ENCODE data around the gene OSBPL9. TPM values are rescaled to one million over a fixed set of nuclear protein-coding genes. Genes with fewer than 3 reads are reported as not detected.

Gene OSBPL9
- total and polyA plus RNA-seq, 9 of the 15 experiments (the other 6 are each of a cell fraction or from before 2014, with no cell fraction given), result 43.9 to 217 (median 170) TPM

GRCh38 chr1:51661081-51661518 lies 44.2 kb downstream of the OSBPL9 start (continued):
- TF ChIP-seq JUND (IDR thresholded peaks at IDR 0.05; ENCODE audit: borderline replicate concordance, low read depth, low read length), result peak; percentile 90
- TF ChIP-seq JUND (tag; IDR thresholded peaks at IDR 0.05; ENCODE audit: borderline replicate concordance, low read depth, low read length), result peak; percentile 84; the same call in 2 of the 3 replicates
- peak; percentile 79 for TF ChIP-seq CBFA2T3 (IDR thresholded peaks at IDR 0.05)
- peak; percentile 60; the same call in 1 of the 2 replicates for TF ChIP-seq JUN (IDR thresholded peaks at IDR 0.05; ENCODE audit: borderline replicate concordance, low read depth, low read length)
- TF ChIP-seq JUN (CRISPR knock-in tag; IDR thresholded peaks at IDR 0.05; ENCODE audit: borderline replicate concordance), result no peak
- TF ChIP-seq ARID3A (IDR thresholded peaks at IDR 0.05; ENCODE audit: borderline replicate concordance, low read depth, low read length), result 0 out of 2 replicates have a peak, but pooled peaks have one; percentile 54
- TF ChIP-seq NR2C2 (CRISPR knock-in tag; IDR thresholded peaks at IDR 0.05), result no peak
- TF ChIP-seq NR2C2 (tag; IDR thresholded peaks at IDR 0.05), result no peak
- TF ChIP-seq RAD21 (CRISPR knock-in tag; conservative IDR thresholded peaks at IDR 0.05 in 1 of 2, IDR thresholded peaks at IDR 0.05 in 1 of 2), result 0 out of 4 replicates have a peak, but pooled peaks of 1 of the 2 experiments have one; percentile 10
- no peak for TF ChIP-seq GTF2E2 (tag; IDR thresholded peaks at IDR 0.05)
- peak in 1 of 2 experiments; percentile 37; a peak in 1 of 4 replicates for TF ChIP-seq HDAC1 (IDR thresholded peaks at IDR 0.05)
- TF ChIP-seq ARID1B (IDR thresholded peaks at IDR 0.05), result peak; percentile 79
- TF ChIP-seq KLF6 (CRISPR knock-in tag; IDR thresholded peaks at IDR 0.05; ENCODE audit: borderline replicate concordance), result no peak
- TF ChIP-seq MEF2A (IDR thresholded peaks at IDR 0.05; ENCODE audit: control insufficient read depth, low read depth, low read length), result peak; percentile 70; the same call in 1 of the 2 replicates
- no peak for TF ChIP-seq RUNX1 (IDR thresholded peaks at IDR 0.05; ENCODE audit: low read depth)
- no peak for TF ChIP-seq CEBPG (CRISPR knock-in tag; IDR thresholded peaks at IDR 0.05)
- no peak for TF ChIP-seq CEBPG (tag; conservative IDR thresholded peaks at IDR 0.05 in 1 of 2, IDR thresholded peaks at IDR 0.05 in 1 of 2)
- TF ChIP-seq MIER1 (IDR thresholded peaks at IDR 0.05; ENCODE audit: low read depth), result no peak
- TF ChIP-seq FOXO4 (CRISPR knock-in tag; IDR thresholded peaks at IDR 0.05), result no peak
- peak in 1 of 2 experiments; percentile 85; a peak in 2 of 4 replicates for TF ChIP-seq TBL1XR1 (IDR thresholded peaks at IDR 0.05; ENCODE audit: low read length in 2 of 2)
- TF ChIP-seq PBX2 (CRISPR knock-in tag; IDR thresholded peaks at IDR 0.05; ENCODE audit: low read depth), result no peak
- peak; percentile 65 for TF ChIP-seq PBX2 (tag; conservative IDR thresholded peaks at IDR 0.05; ENCODE audit: low read depth)
